ENCODE measurements around the gene KCNC1. TPM values are rescaled to one million over a fixed set of nuclear protein-coding genes. Genes with fewer than 3 reads are reported as not detected.

The KCNC1 gene
- total and polyA plus RNA-seq, 2 of the 4 experiments (the other 2 are of a cell fraction): 0.03 TPM; not detected in 1

- Histone ChIP-seq H3K9me3 (ENCODE audit: control insufficient read depth, insufficient read depth, low read length) (no peaks in the 10 kb centered on the region), H3K23ac (ENCODE audit: low read depth, low read length) (no peak overlapping the region), H3K4me2 (ENCODE audit: low read depth, low read length) (no peak overlapping the region), H2AFZ (replicated peaks; ENCODE audit: low read length, poor library complexity) (no peak overlapping the region), H3K27me3 (ENCODE audit: control insufficient read depth, insufficient read depth, low read length) (peaks cover 5% of the 10 kb centered on the region; the same call in 1 of the 2 replicates), H2AK9ac (replicated peaks; ENCODE audit: low read depth, low read length, poor library complexity) (no peak overlapping the region), H3K9me1 (ENCODE audit: insufficient read depth, low read length) (no peaks in the 10 kb centered on the region), H4K5ac (ENCODE audit: low read depth, low read length) (no peak overlapping the region), H3K4me1 (ENCODE audit: control insufficient read depth, insufficient read depth, low read length) (no peaks in the 10 kb centered on the region), H3K79me1 (ENCODE audit: low read depth in 1 of 2, low read length in 2 of 2) (no peaks in the 10 kb centered on the region), H3K9ac (ENCODE audit: low read depth, low read length) (no peak overlapping the region), H3K36me3 (ENCODE audit: control insufficient read depth, insufficient read depth, low read length) (no peaks in the 10 kb centered on the region), H3K18ac (ENCODE audit: low read depth, low read length) (no peak overlapping the region), H3K4ac (ENCODE audit: low read depth, low read length) (no peak overlapping the region), H2AK5ac (ENCODE audit: low read depth, low read length) (no peak overlapping the region), H4K20me1 (ENCODE audit: insufficient read depth, low read length) (no peaks in the 10 kb centered on the region), H3K27ac (ENCODE audit: insufficient read depth, low read length) (no peak overlapping the region), H2BK20ac (ENCODE audit: low read depth, low read length) (no peak overlapping the region), H2BK120ac (ENCODE audit: low read depth, low read length) (no peak overlapping the region), H2BK15ac (ENCODE audit: low read depth, low read length) (no peak overlapping the region), H4K91ac (ENCODE audit: insufficient read depth, low read depth, low read length) (no peak overlapping the region), H3K4me3 (ENCODE audit: insufficient read depth, low read depth, low read length) (no peak overlapping the region), H3K56ac (ENCODE audit: extremely low read depth, insufficient read depth, low read length) (no peak overlapping the region), H2BK5ac (ENCODE audit: low read depth, low read length, poor library complexity, severe bottlenecking) (no peak overlapping the region), H4K8ac (ENCODE audit: low read depth in 2 of 2, low read length in 2 of 2) (no peak overlapping the region), H3K14ac (replicated peaks; ENCODE audit: low read depth, low read length) (no peak overlapping the region)
- BruUV-seq (replicated peaks): no TSS peak
- 90% methylated on average over 4 of the region's 8 CpGs; no CpG with 5 or more reads in 1 of the 2 experiments for WGBS, 2 experiments (ENCODE audit: extremely low coverage in 2 of 2, insufficient read length in 1 of 2)
- POLR2A ChIA-PET (ENCODE audit: unreplicated experiment): no interaction called here
- in situ Hi-C loops (cut with MboI; ENCODE audit: low sequenced_read_pairs): no loop called here
- dilution Hi-C loops (cut with HindIII; ENCODE audit: low sequenced_read_pairs, unreplicated experiment): no loop called here
- intact Hi-C loops (cut with micrococcal nuclease): no loop called here
- CTCF ChIA-PET: interaction anchor here (1.1 kb wide), 1 partner anchor 35 kb away, joined by 3 read pairs; no protein-coding TSS in a partner anchor
- peak; percentile 17 for DNase-seq
- no peak for ATAC-seq (ENCODE audit: low read depth)
- TF ChIP-seq SMC3 (IDR thresholded peaks at IDR 0.05; ENCODE audit: low read depth, low read length) (no peak), RCOR1 (IDR thresholded peaks at IDR 0.05; ENCODE audit: insufficient replicate concordance, low read length) (no peak), RFX5 (IDR thresholded peaks at IDR 0.05; ENCODE audit: low read depth, low read length) (no peak), MAFK (IDR thresholded peaks at IDR 0.05; ENCODE audit: low read depth, low read length) (no peak), NFE2L2 (IDR thresholded peaks at IDR 0.05; ENCODE audit: low read depth, low read length) (no peak), CHD1 (IDR thresholded peaks at IDR 0.05; ENCODE audit: low read depth, low read length) (no peak), ELK1 (IDR thresholded peaks at IDR 0.05; ENCODE audit: borderline replicate concordance, low read depth, low read length) (no peak), RAD21 (IDR thresholded peaks at IDR 0.05; ENCODE audit: low read length) (no peak), MAZ (IDR thresholded peaks at IDR 0.05; ENCODE audit: borderline replicate concordance, low read depth, low read length) (no peak), USF2 (IDR thresholded peaks at IDR 0.05; ENCODE audit: low read depth, low read length) (no peak), CEBPB (IDR thresholded peaks at IDR 0.05; ENCODE audit: low read depth, low read length) (no peak), MXI1 (IDR thresholded peaks at IDR 0.05; ENCODE audit: borderline replicate concordance, low read depth, low read length) (no peak)
These were observed 31.4 kb downstream of the KCNC1 start for GRCh38 chr11:17766073-17766359.
